Measurements from ENCODE around the gene GPD1L. TPM values are rescaled to one million over a fixed set of nuclear protein-coding genes. Genes with fewer than 3 reads are reported as not detected.

Gene GPD1L
- total RNA-seq, 1 experiment from 2014 or later: 6.7 TPM

Other genes with a start within 250 kb of the GPD1L start
- 4.8 and 14.0 TPM in 2 replicates for gene OSBPL10, start 125.4 kb upstream of the GPD1L start, total RNA-seq (2014; rRNA removed; shearing (Covaris generic))
- gene ZNF860, start 124.9 kb upstream of the GPD1L start, total RNA-seq (2014; rRNA removed; shearing (Covaris generic)): 0.34 TPM in 1 of 2 replicates, not detected in the other
- 1.1 and 3.7 TPM in 2 replicates for gene CMTM8, start 132.1 kb downstream of the GPD1L start, total RNA-seq (2014; rRNA removed; shearing (Covaris generic))

Measured in Daoy (cell line).